Measurements from ENCODE around the gene LPCAT4. TPM values are rescaled to one million over a fixed set of nuclear protein-coding genes. Genes with fewer than 3 reads are reported as not detected.

Gene LPCAT4
- total and polyA plus RNA-seq, 2 donors (not counting 3 experiments of a cell fraction or from before 2014, with no cell fraction given): 49.3 to 51.3 TPM

DNA sequence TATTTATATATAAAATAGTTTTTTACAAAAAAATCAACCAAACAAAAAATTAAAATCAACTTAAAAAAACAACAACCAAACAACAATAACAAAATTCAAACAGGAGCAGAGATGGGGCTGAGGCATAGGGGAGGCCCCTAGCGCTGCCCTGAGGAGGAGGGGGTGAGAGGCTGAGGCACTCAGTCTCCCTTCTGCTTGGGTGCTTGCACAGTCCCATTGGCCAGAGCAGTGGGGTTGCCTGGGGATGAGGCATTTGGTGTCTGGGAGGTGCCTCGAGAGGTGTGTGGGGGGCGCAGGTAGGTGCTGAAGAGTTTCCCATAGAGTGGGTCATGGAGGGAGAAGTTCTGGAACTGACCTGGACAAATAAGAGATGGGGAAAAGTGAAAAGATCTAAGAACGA lies 8.0 kb downstream of the LPCAT4 start:
- no peak overlapping the region for H3K4me2 ChIP-seq (ENCODE audit: insufficient read depth, low read length)
- DNase-seq (ENCODE audit: low read depth, low spot score) (no peak), FAIRE-seq (no peak)
- intact Hi-C loops (cut with micrococcal nuclease) (no loop called here), dilution Hi-C loops (cut with MboI; ENCODE audit: extremely low pct_ligation_motif_present, low sequenced_read_pairs) (no loop called here)
- H2AFZ ChIP-seq (ENCODE audit: low read depth, low read length): no peak overlapping the region
- H3K9ac ChIP-seq (replicated peaks; ENCODE audit: extremely low read depth, insufficient read depth, low read length): no peak overlapping the region
- no peaks in the 10 kb centered on the region for H3K9me1 ChIP-seq (replicated peaks; ENCODE audit: control insufficient read depth, extremely low read depth, insufficient read depth, low read length)
- H3K9me3 ChIP-seq (replicated peaks; ENCODE audit: control insufficient read depth, insufficient read depth, low read length): no peaks in the 10 kb centered on the region
- H3K4me1 ChIP-seq (ENCODE audit: control insufficient read depth, extremely low read depth, insufficient read depth, low read length): peaks cover 6% of the 10 kb centered on the region
- ChIA-PET CTCF (interaction anchor here (0.9 to 1.3 kb wide), 5 partner anchors 9 to 249 kb away, joined by 3 to 17 read pairs (median 4); partner anchors contain the start of gene LPCAT4), POLR2A (no interaction called here)
- TF ChIP-seq FOS (IDR thresholded peaks at IDR 0.05; ENCODE audit: borderline replicate concordance, insufficient read depth, low read length): no peak
- TF ChIP-seq, protein P1, sequence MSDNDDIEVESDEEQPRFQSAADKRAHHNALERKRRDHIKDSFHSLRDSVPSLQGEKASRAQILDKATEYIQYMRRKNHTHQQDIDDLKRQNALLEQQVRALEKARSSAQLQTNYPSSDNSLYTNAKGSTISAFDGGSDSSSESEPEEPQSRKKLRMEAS (IDR thresholded peaks at IDR 0.05; ENCODE audit: insufficient read depth, insufficient read length): no peak
- TF ChIP-seq, protein P2, sequence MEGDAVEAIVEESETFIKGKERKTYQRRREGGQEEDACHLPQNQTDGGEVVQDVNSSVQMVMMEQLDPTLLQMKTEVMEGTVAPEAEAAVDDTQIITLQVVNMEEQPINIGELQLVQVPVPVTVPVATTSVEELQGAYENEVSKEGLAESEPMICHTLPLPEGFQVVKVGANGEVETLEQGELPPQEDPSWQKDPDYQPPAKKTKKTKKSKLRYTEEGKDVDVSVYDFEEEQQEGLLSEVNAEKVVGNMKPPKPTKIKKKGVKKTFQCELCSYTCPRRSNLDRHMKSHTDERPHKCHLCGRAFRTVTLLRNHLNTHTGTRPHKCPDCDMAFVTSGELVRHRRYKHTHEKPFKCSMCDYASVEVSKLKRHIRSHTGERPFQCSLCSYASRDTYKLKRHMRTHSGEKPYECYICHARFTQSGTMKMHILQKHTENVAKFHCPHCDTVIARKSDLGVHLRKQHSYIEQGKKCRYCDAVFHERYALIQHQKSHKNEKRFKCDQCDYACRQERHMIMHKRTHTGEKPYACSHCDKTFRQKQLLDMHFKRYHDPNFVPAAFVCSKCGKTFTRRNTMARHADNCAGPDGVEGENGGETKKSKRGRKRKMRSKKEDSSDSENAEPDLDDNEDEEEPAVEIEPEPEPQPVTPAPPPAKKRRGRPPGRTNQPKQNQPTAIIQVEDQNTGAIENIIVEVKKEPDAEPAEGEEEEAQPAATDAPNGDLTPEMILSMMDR (IDR thresholded peaks at IDR 0.05; ENCODE audit: extremely low read depth in 1 of 2, insufficient read depth in 1 of 2, low read depth in 1 of 2, low read length in 2 of 2): no peak
- no peak for TF ChIP-seq EZH2 (IDR thresholded peaks at IDR 0.05; ENCODE audit: borderline replicate concordance, low read depth, low read length, severe bottlenecking)
- TF ChIP-seq POLR2A (IDR thresholded peaks at IDR 0.05; ENCODE audit: low read depth, low read length): no peak
- TF ChIP-seq JUN (IDR thresholded peaks at IDR 0.05; ENCODE audit: borderline replicate concordance, insufficient read depth, insufficient read length, low read depth): no peak
- no peak for TF ChIP-seq MYC (IDR thresholded peaks at IDR 0.05; ENCODE audit: low read depth, low read length)
- no peak for TF ChIP-seq POLR2AphosphoS5 (IDR thresholded peaks at IDR 0.05; ENCODE audit: insufficient read depth, low read depth, low read length)
- no peak for TF ChIP-seq GATA2 (IDR thresholded peaks at IDR 0.05; ENCODE audit: insufficient read depth, insufficient read length, low read depth, low read length)
- no peaks in the 10 kb centered on the region for H3K27me3 ChIP-seq (ENCODE audit: control insufficient read depth in 2 of 2, insufficient read depth in 2 of 2, low read length in 2 of 2)
- H4K20me1 ChIP-seq (replicated peaks; ENCODE audit: control insufficient read depth, extremely low read depth, insufficient read depth, low read length): no peaks in the 10 kb centered on the region
- BruUV-seq (replicated peaks): TSS peak; percentile 15
- no peak overlapping the region for H3K27ac ChIP-seq (ENCODE audit: insufficient read depth, low read depth, low read length)
- H3K36me3 ChIP-seq (ENCODE audit: control insufficient read depth in 2 of 2, extremely low read depth in 1 of 2, insufficient read depth in 2 of 2, low read length in 2 of 2): peaks cover 6 to 15% of the 10 kb centered on the region in 2 experiments
- H3K79me2 ChIP-seq (ENCODE audit: control insufficient read depth, insufficient read depth, low read length): no peaks in the 10 kb centered on the region
- no peak overlapping the region for H3K4me3 ChIP-seq (replicated peaks in 1 of 3; ENCODE audit: insufficient read depth in 1 of 3, low read depth in 1 of 3, low read length in 3 of 3)

All from endothelial cell of umbilical vein (primary cell).